Naive B cell (primary cell): ENCODE results near the gene MYL6. TPM values are rescaled to one million over a fixed set of nuclear protein-coding genes. Genes with fewer than 3 reads are reported as not detected.
"Not testable (repeated sequence)": the region's sequence is repeated elsewhere in the genome, so short reads cannot be mapped to it uniquely, and the experiment has no call there.

Experiments used
- ATAC-seq, 2 donors: fragments of 150-1000 bp; cut with Tn5 transposase; 2 replicates each; pipeline ENCODE4 v1.10.0; 2021; ENCODE audit warnings: low read depth in 2 of 2, mild to moderate bottlenecking in 2 of 2, moderate library complexity in 2 of 2
- DNase-seq: peaks from one replicate; pipeline ENCODE4 v3.0.0; 2022
- H3K27ac Mint-ChIP-seq, 6 donors: one replicate each; pipeline ENCODE4 v1.8.0; 2020 to 2022; ENCODE audit warnings: mild to moderate bottlenecking in 6 of 6, mixed read lengths in 6 of 6, moderate library complexity in 5 of 6, inconsistent platforms in 2 of 6
- H3K27me3 Mint-ChIP-seq, 3 donors: one replicate each; pipeline ENCODE4 v1.8.0; 2021 to 2022; ENCODE audit warnings: mixed read lengths in 3 of 3, mild to moderate bottlenecking in 1 of 3
- H3K36me3 Mint-ChIP-seq, 2 donors: one replicate each; pipeline ENCODE4 v1.8.0; 2020 to 2022; ENCODE audit warnings: mixed read lengths in 2 of 2, inconsistent platforms in 1 of 2, mild to moderate bottlenecking in 1 of 2
- H3K4me1 Mint-ChIP-seq, 3 donors: one replicate each; pipeline ENCODE4 v1.8.0; 2020 to 2022; ENCODE audit warnings: mixed read lengths in 3 of 3, inconsistent platforms in 1 of 3, mild to moderate bottlenecking in 1 of 3, moderate library complexity in 1 of 3
- H3K4me3 Mint-ChIP-seq, 8 donors: one replicate each; pipeline ENCODE4 v1.8.0; 2020 to 2022; ENCODE audit warnings: mild to moderate bottlenecking in 8 of 8, mixed read lengths in 8 of 8, moderate library complexity in 8 of 8, inconsistent platforms in 2 of 8
- H3K9me3 Mint-ChIP-seq, 7 donors: one replicate each; pipeline ENCODE4 v1.8.0; 2020 to 2022; ENCODE audit warnings: mixed read lengths in 7 of 7, mild to moderate bottlenecking in 5 of 7, inconsistent platforms in 2 of 7, moderate library complexity in 1 of 7
- polyA plus RNA-seq, 6 donors: library from polyadenylated mRNA; unstranded; fragments of 300-500 nt; fragmentation: Illumina TruSeq; gene quantifications; one replicate each; pipeline ENCODE4 v1.2.3, GENCODE V29; 2021; ENCODE audit warnings: low read depth in 6 of 6

MYL6 gene
- polyA plus RNA-seq, 6 donors from 2014 or later: 1,680 to 2,679 (median 1,914) TPM

- ATAC-seq (no peak), DNase-seq (no peak)
- H3K4me3 Mint-ChIP-seq: peak overlapping the region in 7 of 8 donors; percentile 56 to 99 (median 90)
- H3K9me3 Mint-ChIP-seq: no peaks in the 10 kb centered on the region
- peaks cover 0 to 9% of the 10 kb centered on the region in 2 donors for H3K36me3 Mint-ChIP-seq
- H3K27ac Mint-ChIP-seq: peak overlapping the region in 2 of 6 donors; percentile 6 to 72
- peaks cover 43 to 67% (median 50%) of the 10 kb centered on the region in 3 donors for H3K4me1 Mint-ChIP-seq
- no peaks in the 10 kb centered on the region for H3K27me3 Mint-ChIP-seq
These were observed 3.3 kb upstream of the MYL6 start for GRCh38 chr12:56154818-56155217.

GRCh38 chr12:56155256-56155845 lies 2.8 kb upstream of the MYL6 start:
- H3K4me3 Mint-ChIP-seq: peak overlapping the region; percentile 48 to 100 (median 91)
- peaks cover 48 to 72% (median 55%) of the 10 kb centered on the region in 3 donors for H3K4me1 Mint-ChIP-seq
- no peaks in the 10 kb centered on the region for H3K9me3 Mint-ChIP-seq
- no peaks in the 10 kb centered on the region for H3K27me3 Mint-ChIP-seq
- H3K36me3 Mint-ChIP-seq: peaks cover 0 to 14% of the 10 kb centered on the region in 2 donors
- DNase-seq: no peak
- ATAC-seq: no peak
- H3K27ac Mint-ChIP-seq: peak overlapping the region in 4 of 6 donors; percentile 14 to 74 (median 22)

- ATAC-seq, H3K27me3 Mint-ChIP-seq, DNase-seq, H3K9me3 Mint-ChIP-seq: not testable (repeated sequence)
- Mint-ChIP-seq H3K4me3 (peak overlapping the region; percentile 90 to 100 (median 98)), H3K27ac (peak overlapping the region in 5 of 6 donors; percentile 96 to 100 (median 98)), H3K36me3 (peaks cover 0 to 27% of the 10 kb centered on the region in 2 donors), H3K4me1 (peaks cover 56 to 74% (median 63%) of the 10 kb centered on the region in 3 donors)
These were observed 1.5 kb upstream of the MYL6 start for GRCh38 chr12:56156464-56157200.

GRCh38 chr12:56157201-56158028 lies 744 bp upstream of the MYL6 start:
- no peaks in the 10 kb centered on the region for H3K9me3 Mint-ChIP-seq
- ATAC-seq: peak; percentile 69 to 74
- peak overlapping the region; percentile 90 to 100 (median 98) for H3K4me3 Mint-ChIP-seq
- peaks cover 49 to 66% (median 55%) of the 10 kb centered on the region in 3 donors for H3K4me1 Mint-ChIP-seq
- peaks cover 0 to 28% of the 10 kb centered on the region in 2 donors for H3K36me3 Mint-ChIP-seq
- DNase-seq: peak; percentile 84
- H3K27me3 Mint-ChIP-seq: no peaks in the 10 kb centered on the region
- peak overlapping the region; percentile 96 to 100 (median 98) for H3K27ac Mint-ChIP-seq

GRCh38 chr12:56158926-56159461 lies 835 bp downstream of the MYL6 start:
- Mint-ChIP-seq H3K9me3 (no peaks in the 10 kb centered on the region), H3K36me3 (peaks cover 0 to 35% of the 10 kb centered on the region in 2 donors), H3K27ac (peak overlapping the region; percentile 98 to 100 (median 98)), H3K4me3 (peak overlapping the region; percentile 90 to 100 (median 98)), H3K4me1 (peaks cover 46 to 57% (median 48%) of the 10 kb centered on the region in 3 donors), H3K27me3 (no peaks in the 10 kb centered on the region)
- DNase-seq: no peak
- ATAC-seq: no peak

GRCh38 chr12:56159482-56160192 lies 1.5 kb downstream of the MYL6 start:
- Mint-ChIP-seq H3K27me3 (no peaks in the 10 kb centered on the region), H3K4me3 (peak overlapping the region; percentile 90 to 100 (median 98)), H3K9me3 (no peaks in the 10 kb centered on the region), H3K4me1 (peaks cover 46 to 57% (median 48%) of the 10 kb centered on the region in 3 donors), H3K36me3 (peaks cover 4 to 41% of the 10 kb centered on the region in 2 donors), H3K27ac (peak overlapping the region; percentile 98 to 100 (median 98))
- no peak for DNase-seq
- ATAC-seq: no peak

GRCh38 chr12:56160193-56160763 lies 2.1 kb downstream of the MYL6 start:
- ATAC-seq: no peak
- Mint-ChIP-seq H3K4me3 (peak overlapping the region; percentile 40 to 100 (median 95)), H3K4me1 (peaks cover 44 to 52% (median 47%) of the 10 kb centered on the region in 3 donors), H3K27ac (peak overlapping the region; percentile 67 to 99 (median 95)), H3K9me3 (no peaks in the 10 kb centered on the region), H3K36me3 (peaks cover 4 to 42% of the 10 kb centered on the region in 2 donors), H3K27me3 (no peaks in the 10 kb centered on the region)
- no peak for DNase-seq

- H3K4me3 Mint-ChIP-seq: peak overlapping the region; percentile 40 to 100 (median 95)
- peak overlapping the region in 5 of 6 donors; percentile 47 to 98 (median 89) for H3K27ac Mint-ChIP-seq
- no peak for DNase-seq
- no peaks in the 10 kb centered on the region for H3K27me3 Mint-ChIP-seq
- H3K4me1 Mint-ChIP-seq: peaks cover 39 to 44% (median 42%) of the 10 kb centered on the region in 3 donors
- no peaks in the 10 kb centered on the region for H3K9me3 Mint-ChIP-seq
- peaks cover 4 to 42% of the 10 kb centered on the region in 2 donors for H3K36me3 Mint-ChIP-seq
- ATAC-seq: no peak
These were observed 2.9 kb downstream of the MYL6 start for GRCh38 chr12:56160894-56161689.

GRCh38 chr12:56161690-56162351 lies 3.7 kb downstream of the MYL6 start:
- peaks cover 39 to 42% (median 42%) of the 10 kb centered on the region in 3 donors for H3K4me1 Mint-ChIP-seq
- no peak for ATAC-seq
- DNase-seq: no peak
- H3K9me3 Mint-ChIP-seq: no peaks in the 10 kb centered on the region
- no peaks in the 10 kb centered on the region for H3K27me3 Mint-ChIP-seq
- peaks cover 4 to 42% of the 10 kb centered on the region in 2 donors for H3K36me3 Mint-ChIP-seq
- peak overlapping the region in 4 of 6 donors; percentile 47 to 98 (median 82) for H3K27ac Mint-ChIP-seq
- H3K4me3 Mint-ChIP-seq: peak overlapping the region in 4 of 8 donors; percentile 16 to 90 (median 34)

- no peak for DNase-seq
- H3K4me1 Mint-ChIP-seq: peaks cover 31 to 35% (median 35%) of the 10 kb centered on the region in 3 donors
- H3K9me3 Mint-ChIP-seq: no peaks in the 10 kb centered on the region
- H3K4me3 Mint-ChIP-seq: peak overlapping the region in 1 of 8 donors; percentile 35
- ATAC-seq: no peak
- H3K27me3 Mint-ChIP-seq: no peaks in the 10 kb centered on the region
- peaks cover 4 to 47% of the 10 kb centered on the region in 2 donors for H3K36me3 Mint-ChIP-seq
- peak overlapping the region in 3 of 6 donors; percentile 69 to 98 (median 76) for H3K27ac Mint-ChIP-seq
These were observed 4.5 kb downstream of the MYL6 start for GRCh38 chr12:56162468-56163290.
